Lower leg skin (tissue), 3 donors: ENCODE results near the gene ZDHHC17.

Experiments used
- CTCF ChIP-seq, 3 donors: fragments of 450-650 bp; IDR thresholded peaks; one replicate each; pipeline ENCODE4 v1.5.1; 2016; ENCODE audit warnings: antibody characterized with exemption in 3 of 3, mild to moderate bottlenecking in 3 of 3, moderate library complexity in 2 of 3
- POLR2A ChIP-seq, 2 donors: fragments of 450-650 bp; IDR thresholded peaks; one replicate each; pipeline ENCODE4 v1.6.1; 2016 to 2017; ENCODE audit warnings: antibody characterized with exemption in 2 of 2, mild to moderate bottlenecking in 1 of 2, moderate library complexity in 1 of 2

- no peak for TF ChIP-seq CTCF (IDR thresholded peaks at IDR 0.05)
- no peak for TF ChIP-seq POLR2A (IDR thresholded peaks at IDR 0.05)
These were observed 34.9 kb downstream of the ZDHHC17 start for GRCh38 chr12:76798864-76799263.
